Bronchial epithelial cell (primary cell): ENCODE results near the gene SLC25A13. TPM values are rescaled to one million over a fixed set of nuclear protein-coding genes. Genes with fewer than 3 reads are reported as not detected.

Source experiments
- DNase-seq: peaks from one replicate; pipeline ENCODE4 v3.0.0-alpha.2; 2010; ENCODE audit warnings: low read depth
- FAIRE-seq: peaks from 2 replicates; lab custom pipeline; 2011; peaks lifted over from hg19 to GRCh38; lab: Jason Lieb, UNC
- H3K27me3 ChIP-seq: 2 replicates; pipeline ENCODE4 v1.5.1; 2011; ENCODE audit warnings: low read length; ENCODE audit not compliant: control insufficient read depth, insufficient read depth
- H3K36me3 ChIP-seq: 2 replicates; pipeline ENCODE4 v1.5.1; 2011; ENCODE audit warnings: low read length; ENCODE audit not compliant: control insufficient read depth, insufficient read depth
- H3K4me3 ChIP-seq: 2 replicates; pipeline ENCODE4 v1.5.1; 2011; ENCODE audit warnings: mild to moderate bottlenecking, low read depth, low read length, control low read depth
- total RNA-seq: library from RNA; depleted of rRNA; stranded (reverse); fragments of >200 nt; gene quantifications from 2 replicates; pipeline ENCODE4 v1.2.1, GENCODE V29; 2014
- TF ChIP-seq, protein P1 (sequence below): IDR thresholded peaks from 2 replicates; pipeline ENCODE4 v1.5.1; 2011; ENCODE audit warnings: mild to moderate bottlenecking, moderate library complexity, low read length, control low read depth, inconsistent platforms; ENCODE audit not compliant: insufficient read depth, severe bottlenecking

The SLC25A13 gene
- total RNA-seq, 1 donor from 2014 or later, result 16.6 TPM

- TF ChIP-seq, protein P1, sequence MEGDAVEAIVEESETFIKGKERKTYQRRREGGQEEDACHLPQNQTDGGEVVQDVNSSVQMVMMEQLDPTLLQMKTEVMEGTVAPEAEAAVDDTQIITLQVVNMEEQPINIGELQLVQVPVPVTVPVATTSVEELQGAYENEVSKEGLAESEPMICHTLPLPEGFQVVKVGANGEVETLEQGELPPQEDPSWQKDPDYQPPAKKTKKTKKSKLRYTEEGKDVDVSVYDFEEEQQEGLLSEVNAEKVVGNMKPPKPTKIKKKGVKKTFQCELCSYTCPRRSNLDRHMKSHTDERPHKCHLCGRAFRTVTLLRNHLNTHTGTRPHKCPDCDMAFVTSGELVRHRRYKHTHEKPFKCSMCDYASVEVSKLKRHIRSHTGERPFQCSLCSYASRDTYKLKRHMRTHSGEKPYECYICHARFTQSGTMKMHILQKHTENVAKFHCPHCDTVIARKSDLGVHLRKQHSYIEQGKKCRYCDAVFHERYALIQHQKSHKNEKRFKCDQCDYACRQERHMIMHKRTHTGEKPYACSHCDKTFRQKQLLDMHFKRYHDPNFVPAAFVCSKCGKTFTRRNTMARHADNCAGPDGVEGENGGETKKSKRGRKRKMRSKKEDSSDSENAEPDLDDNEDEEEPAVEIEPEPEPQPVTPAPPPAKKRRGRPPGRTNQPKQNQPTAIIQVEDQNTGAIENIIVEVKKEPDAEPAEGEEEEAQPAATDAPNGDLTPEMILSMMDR, result no peak
- H3K4me3 ChIP-seq, result no peak overlapping the region
- no peak for FAIRE-seq
- DNase-seq, result no peak
- no peaks in the 10 kb centered on the region for H3K27me3 ChIP-seq
- no peaks in the 10 kb centered on the region for H3K36me3 ChIP-seq
Observed at GRCh38 chr7:96337519-96337918, 15.6 kb upstream of the SLC25A13 start.

- DNase-seq (no peak), FAIRE-seq (no peak)
- Histone ChIP-seq H3K36me3 (no peaks in the 10 kb centered on the region), H3K27me3 (no peaks in the 10 kb centered on the region), H3K4me3 (no peak overlapping the region)
- TF ChIP-seq, protein P1, result no peak
Observed at GRCh38 chr7:96332325-96332724, 10.4 kb upstream of the SLC25A13 start.

- H3K27me3 ChIP-seq, result no peaks in the 10 kb centered on the region
- H3K36me3 ChIP-seq, result no peaks in the 10 kb centered on the region
- no peak overlapping the region for H3K4me3 ChIP-seq
- DNase-seq (no peak), FAIRE-seq (no peak)
- TF ChIP-seq, protein P1, result no peak
Observed at GRCh38 chr7:96331775-96332174, 9.9 kb upstream of the SLC25A13 start.

DNA sequence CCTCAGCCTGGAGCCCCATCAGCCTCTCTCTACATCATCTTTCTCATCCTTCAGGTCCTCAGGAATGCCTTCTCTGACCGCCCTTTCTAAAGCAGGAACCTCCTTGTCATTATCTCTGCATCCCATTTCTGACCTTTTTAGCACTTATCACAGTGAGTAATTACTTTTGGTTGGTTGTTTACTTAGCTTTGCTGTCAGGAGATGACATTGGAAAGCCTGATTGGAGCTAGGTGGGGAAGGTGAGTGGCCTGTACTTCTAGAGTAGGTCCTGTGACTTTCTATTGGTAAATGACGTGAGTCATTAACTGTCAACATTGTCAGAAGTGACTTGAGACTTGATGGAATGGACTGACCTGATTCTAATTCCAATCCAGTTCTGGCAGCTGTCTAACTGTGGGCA is 9.3 kb upstream of the SLC25A13 start:
- TF ChIP-seq, protein P1, result no peak
- Histone ChIP-seq H3K27me3 (no peaks in the 10 kb centered on the region), H3K4me3 (no peak overlapping the region), H3K36me3 (no peaks in the 10 kb centered on the region)
- peak; percentile 69 for DNase-seq
- FAIRE-seq, result peak; percentile 79

GRCh38 chr7:96330193-96330592 is 8.3 kb upstream of the SLC25A13 start:
- TF ChIP-seq, protein P1, result no peak
- FAIRE-seq (no peak), DNase-seq (peak; percentile 92)
- Histone ChIP-seq H3K36me3 (no peaks in the 10 kb centered on the region), H3K27me3 (no peaks in the 10 kb centered on the region), H3K4me3 (no peak overlapping the region)

GRCh38 chr7:96329241-96329640 is 7.3 kb upstream of the SLC25A13 start:
- DNase-seq (no peak), FAIRE-seq (no peak)
- Histone ChIP-seq H3K27me3 (no peaks in the 10 kb centered on the region), H3K36me3 (no peaks in the 10 kb centered on the region), H3K4me3 (no peak overlapping the region)
- TF ChIP-seq, protein P1, result no peak
